IPS-11a (cell line): ENCODE data around the gene C1orf87.

ENCODE experiments used
- H3K4me3 ChIP-seq: one replicate; pipeline ENCODE4 v1.5.1; 2013; ENCODE audit warnings: low read depth, low read length, control low read depth

The C1orf87 gene

GRCh38 chr1:59952065-59952464, 121.5 kb downstream of the C1orf87 start:
- H3K4me3 ChIP-seq, result no peak overlapping the region

- H3K4me3 ChIP-seq, result no peak overlapping the region
These were observed 123.9 kb downstream of the C1orf87 start for GRCh38 chr1:59949648-59950047.

GRCh38 chr1:59948990-59949389, 124.6 kb downstream of the C1orf87 start:
- no peak overlapping the region for H3K4me3 ChIP-seq

- no peak overlapping the region for H3K4me3 ChIP-seq
These were observed 126.3 kb downstream of the C1orf87 start for GRCh38 chr1:59947047-59947938.

- no peak overlapping the region for H3K4me3 ChIP-seq
These were observed 127.8 kb downstream of the C1orf87 start for GRCh38 chr1:59945790-59946189.
